Measurements from ENCODE around the gene ATF7IP2. TPM values are rescaled to one million over a fixed set of nuclear protein-coding genes. Genes with fewer than 3 reads are reported as not detected.

The ATF7IP2 gene
- total and polyA plus RNA-seq, 2 of the 13 experiments (the other 11 are each of a cell fraction or from before 2014, with no cell fraction given), result 117 to 217 TPM

DNA sequence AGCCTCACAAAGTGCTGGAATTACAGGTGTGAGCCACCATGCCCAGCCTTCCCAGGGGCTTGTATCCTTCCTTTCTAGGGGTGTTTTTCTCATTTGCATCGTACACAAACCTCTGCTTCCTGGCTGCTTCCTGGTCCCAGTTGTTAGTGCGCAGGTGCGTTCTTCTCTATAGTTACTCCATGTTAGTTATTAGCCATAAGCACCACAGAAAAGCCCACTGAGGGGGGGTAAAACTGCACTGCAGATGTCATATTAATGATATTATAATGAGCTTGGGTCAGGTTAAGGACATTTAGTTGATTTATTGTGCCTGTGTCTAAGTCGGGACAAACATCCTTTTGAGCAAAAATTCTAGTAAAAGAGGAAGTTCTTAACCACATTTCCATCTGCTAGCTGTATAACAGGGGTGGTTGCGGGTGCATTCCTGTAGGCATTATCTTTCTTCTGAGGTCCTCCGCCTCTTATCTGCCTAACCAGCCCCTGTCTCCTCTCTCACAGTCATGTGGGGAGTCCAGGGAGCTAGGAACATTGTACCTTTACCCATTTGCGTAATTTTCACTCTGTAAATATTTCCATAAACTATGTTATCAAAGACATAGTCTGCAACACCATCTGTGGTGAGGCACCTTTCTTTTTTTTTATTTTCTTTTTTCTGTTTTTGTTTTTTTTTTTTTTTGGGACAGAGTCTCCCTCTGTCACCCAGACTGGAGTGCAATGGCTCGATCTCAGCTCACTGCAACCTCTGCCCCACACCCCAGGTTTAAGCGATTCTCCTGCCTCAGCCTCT, 23.6 kb upstream of the ATF7IP2 start (continued):
- TF ChIP-seq, protein P1, sequence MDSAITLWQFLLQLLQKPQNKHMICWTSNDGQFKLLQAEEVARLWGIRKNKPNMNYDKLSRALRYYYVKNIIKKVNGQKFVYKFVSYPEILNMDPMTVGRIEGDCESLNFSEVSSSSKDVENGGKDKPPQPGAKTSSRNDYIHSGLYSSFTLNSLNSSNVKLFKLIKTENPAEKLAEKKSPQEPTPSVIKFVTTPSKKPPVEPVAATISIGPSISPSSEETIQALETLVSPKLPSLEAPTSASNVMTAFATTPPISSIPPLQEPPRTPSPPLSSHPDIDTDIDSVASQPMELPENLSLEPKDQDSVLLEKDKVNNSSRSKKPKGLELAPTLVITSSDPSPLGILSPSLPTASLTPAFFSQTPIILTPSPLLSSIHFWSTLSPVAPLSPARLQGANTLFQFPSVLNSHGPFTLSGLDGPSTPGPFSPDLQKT (CRISPR knock-in tag; IDR thresholded peaks at IDR 0.05; ENCODE audit: borderline replicate concordance), result no peak
- TF ChIP-seq HNF4A (CRISPR knock-in tag; IDR thresholded peaks at IDR 0.05) (peak; percentile 92), SP2 (CRISPR knock-in tag; IDR thresholded peaks at IDR 0.05) (no peak), RFX3 (CRISPR knock-in tag; IDR thresholded peaks at IDR 0.05) (no peak), MATR3 (CRISPR knock-in tag; IDR thresholded peaks at IDR 0.05) (no peak), PHF8 (CRISPR knock-in tag; IDR thresholded peaks at IDR 0.05) (no peak), PAF1 (CRISPR knock-in tag; IDR thresholded peaks at IDR 0.05) (no peak), ATRX (CRISPR knock-in tag; IDR thresholded peaks at IDR 0.05; ENCODE audit: borderline replicate concordance) (no peak), ZNF20 (CRISPR knock-in tag; IDR thresholded peaks at IDR 0.05) (no peak), ZNF598 (CRISPR knock-in tag; IDR thresholded peaks at IDR 0.05; ENCODE audit: borderline replicate concordance) (no peak; the same call in 1 of the 2 replicates), HES4 (CRISPR knock-in tag; IDR thresholded peaks at IDR 0.05; ENCODE audit: borderline replicate concordance) (no peak), ZNF230 (CRISPR knock-in tag; IDR thresholded peaks at IDR 0.05) (no peak), RORA (CRISPR knock-in tag; IDR thresholded peaks at IDR 0.05) (no peak; the same call in 1 of the 2 replicates), SOX13 (IDR thresholded peaks at IDR 0.05) (no peak; the same call in 1 of the 2 replicates), SOX13 (CRISPR knock-in tag; conservative IDR thresholded peaks at IDR 0.05 in 1 of 2, IDR thresholded peaks at IDR 0.05 in 1 of 2) (peak in 1 of 2 experiments; percentile 91; a peak in 2 of 4 replicates), ZSCAN30 (CRISPR knock-in tag; IDR thresholded peaks at IDR 0.05) (no peak), RBAK (CRISPR knock-in tag; IDR thresholded peaks at IDR 0.05) (no peak), ZNF552 (CRISPR knock-in tag; IDR thresholded peaks at IDR 0.05; ENCODE audit: borderline replicate concordance) (no peak)
- TF ChIP-seq, protein P2, sequence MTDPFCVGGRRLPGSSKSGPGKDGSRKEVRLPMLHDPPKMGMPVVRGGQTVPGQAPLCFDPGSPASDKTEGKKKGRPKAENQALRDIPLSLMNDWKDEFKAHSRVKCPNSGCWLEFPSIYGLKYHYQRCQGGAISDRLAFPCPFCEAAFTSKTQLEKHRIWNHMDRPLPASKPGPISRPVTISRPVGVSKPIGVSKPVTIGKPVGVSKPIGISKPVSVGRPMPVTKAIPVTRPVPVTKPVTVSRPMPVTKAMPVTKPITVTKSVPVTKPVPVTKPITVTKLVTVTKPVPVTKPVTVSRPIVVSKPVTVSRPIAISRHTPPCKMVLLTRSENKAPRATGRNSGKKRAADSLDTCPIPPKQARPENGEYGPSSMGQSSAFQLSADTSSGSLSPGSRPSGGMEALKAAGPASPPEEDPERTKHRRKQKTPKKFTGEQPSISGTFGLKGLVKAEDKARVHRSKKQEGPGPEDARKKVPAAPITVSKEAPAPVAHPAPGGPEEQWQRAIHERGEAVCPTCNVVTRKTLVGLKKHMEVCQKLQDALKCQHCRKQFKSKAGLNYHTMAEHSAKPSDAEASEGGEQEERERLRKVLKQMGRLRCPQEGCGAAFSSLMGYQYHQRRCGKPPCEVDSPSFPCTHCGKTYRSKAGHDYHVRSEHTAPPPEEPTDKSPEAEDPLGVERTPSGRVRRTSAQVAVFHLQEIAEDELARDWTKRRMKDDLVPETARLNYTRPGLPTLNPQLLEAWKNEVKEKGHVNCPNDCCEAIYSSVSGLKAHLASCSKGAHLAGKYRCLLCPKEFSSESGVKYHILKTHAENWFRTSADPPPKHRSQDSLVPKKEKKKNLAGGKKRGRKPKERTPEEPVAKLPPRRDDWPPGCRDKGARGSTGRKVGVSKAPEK (CRISPR knock-in tag; IDR thresholded peaks at IDR 0.05; ENCODE audit: borderline replicate concordance), result no peak
- TF ChIP-seq, protein P3, sequence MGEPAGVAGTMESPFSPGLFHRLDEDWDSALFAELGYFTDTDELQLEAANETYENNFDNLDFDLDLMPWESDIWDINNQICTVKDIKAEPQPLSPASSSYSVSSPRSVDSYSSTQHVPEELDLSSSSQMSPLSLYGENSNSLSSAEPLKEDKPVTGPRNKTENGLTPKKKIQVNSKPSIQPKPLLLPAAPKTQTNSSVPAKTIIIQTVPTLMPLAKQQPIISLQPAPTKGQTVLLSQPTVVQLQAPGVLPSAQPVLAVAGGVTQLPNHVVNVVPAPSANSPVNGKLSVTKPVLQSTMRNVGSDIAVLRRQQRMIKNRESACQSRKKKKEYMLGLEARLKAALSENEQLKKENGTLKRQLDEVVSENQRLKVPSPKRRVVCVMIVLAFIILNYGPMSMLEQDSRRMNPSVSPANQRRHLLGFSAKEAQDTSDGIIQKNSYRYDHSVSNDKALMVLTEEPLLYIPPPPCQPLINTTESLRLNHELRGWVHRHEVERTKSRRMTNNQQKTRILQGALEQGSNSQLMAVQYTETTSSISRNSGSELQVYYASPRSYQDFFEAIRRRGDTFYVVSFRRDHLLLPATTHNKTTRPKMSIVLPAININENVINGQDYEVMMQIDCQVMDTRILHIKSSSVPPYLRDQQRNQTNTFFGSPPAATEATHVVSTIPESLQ (CRISPR knock-in tag; conservative IDR thresholded peaks at IDR 0.05), result no peak
- TF ChIP-seq, protein P4, sequence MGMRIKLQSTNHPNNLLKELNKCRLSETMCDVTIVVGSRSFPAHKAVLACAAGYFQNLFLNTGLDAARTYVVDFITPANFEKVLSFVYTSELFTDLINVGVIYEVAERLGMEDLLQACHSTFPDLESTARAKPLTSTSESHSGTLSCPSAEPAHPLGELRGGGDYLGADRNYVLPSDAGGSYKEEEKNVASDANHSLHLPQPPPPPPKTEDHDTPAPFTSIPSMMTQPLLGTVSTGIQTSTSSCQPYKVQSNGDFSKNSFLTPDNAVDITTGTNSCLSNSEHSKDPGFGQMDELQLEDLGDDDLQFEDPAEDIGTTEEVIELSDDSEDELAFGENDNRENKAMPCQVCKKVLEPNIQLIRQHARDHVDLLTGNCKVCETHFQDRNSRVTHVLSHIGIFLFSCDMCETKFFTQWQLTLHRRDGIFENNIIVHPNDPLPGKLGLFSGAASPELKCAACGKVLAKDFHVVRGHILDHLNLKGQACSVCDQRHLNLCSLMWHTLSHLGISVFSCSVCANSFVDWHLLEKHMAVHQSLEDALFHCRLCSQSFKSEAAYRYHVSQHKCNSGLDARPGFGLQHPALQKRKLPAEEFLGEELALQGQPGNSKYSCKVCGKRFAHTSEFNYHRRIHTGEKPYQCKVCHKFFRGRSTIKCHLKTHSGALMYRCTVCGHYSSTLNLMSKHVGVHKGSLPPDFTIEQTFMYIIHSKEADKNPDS (CRISPR knock-in tag; IDR thresholded peaks at IDR 0.05), result no peak
- TF ChIP-seq, protein P5, sequence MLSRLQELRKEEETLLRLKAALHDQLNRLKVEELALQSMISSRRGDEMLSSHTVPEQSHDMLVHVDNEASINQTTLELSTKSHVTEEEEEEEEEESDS (CRISPR knock-in tag; IDR thresholded peaks at IDR 0.05; ENCODE audit: borderline replicate concordance), result no peak
